Measurements from ENCODE around the gene CLIC6.
"Not testable (repeated sequence)": the region's sequence is repeated elsewhere in the genome, so short reads cannot be mapped to it uniquely, and the experiment has no call there.

CLIC6 gene

DNA sequence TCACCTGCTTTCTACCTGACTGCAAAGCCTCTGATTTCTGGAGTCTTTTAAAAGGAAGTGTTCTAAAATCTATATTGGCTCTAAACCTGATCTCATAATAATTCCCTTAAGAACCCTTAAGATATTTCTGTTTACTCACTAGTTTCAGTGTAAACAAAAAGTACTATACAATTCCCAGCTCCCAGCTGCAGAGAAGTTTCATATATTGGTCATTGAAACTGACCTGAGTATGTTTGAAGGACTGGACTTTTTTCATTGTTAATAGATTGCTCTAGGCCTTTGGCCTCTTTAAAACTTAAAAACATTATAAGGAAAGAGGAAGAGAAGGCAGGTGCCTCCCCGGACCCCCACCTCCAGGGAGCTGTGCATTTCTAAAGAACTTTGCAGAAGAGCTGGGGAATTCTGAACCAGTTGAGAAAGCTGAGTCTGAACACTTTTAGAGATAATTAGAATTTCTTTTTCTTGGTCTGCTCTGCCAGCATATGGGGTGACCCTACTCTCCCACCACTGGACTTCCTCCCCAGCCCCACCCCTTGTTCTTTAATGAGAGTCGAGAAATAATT lies 23.7 kb downstream of the CLIC6 start:
- DNase-seq (ENCODE audit: low spot score) = no peak

DNA sequence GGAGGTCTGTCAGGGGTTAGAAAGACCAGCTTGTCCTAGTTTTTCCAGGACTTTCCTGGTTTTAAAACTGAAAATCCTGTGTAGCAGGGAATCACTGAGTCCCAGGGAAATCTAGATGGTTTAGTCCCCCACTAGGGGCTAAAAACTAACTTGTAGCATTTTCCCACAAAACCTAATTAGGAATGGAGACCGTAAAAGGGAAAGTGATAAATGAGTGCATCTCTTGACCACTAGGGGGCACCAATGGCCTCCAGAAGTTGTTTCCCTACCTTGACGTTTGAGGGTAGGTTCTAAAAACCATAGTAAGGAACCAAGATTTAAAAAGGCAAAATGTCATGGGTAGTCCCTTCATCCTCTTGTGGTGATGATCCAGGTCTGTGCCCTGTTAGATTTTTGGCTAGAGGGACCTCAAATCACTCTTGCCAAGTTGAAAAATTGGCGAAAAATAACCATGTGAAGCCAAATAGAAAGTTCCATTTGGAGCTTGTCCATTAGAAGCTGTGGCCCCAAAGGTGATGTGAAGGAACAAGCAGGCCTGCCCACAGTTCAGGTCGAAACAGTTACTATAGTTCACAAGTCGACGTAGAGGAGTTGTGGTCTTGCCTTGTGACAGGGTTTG lies 24.5 kb downstream of the CLIC6 start:
- no peak for DNase-seq (ENCODE audit: low spot score)

DNA sequence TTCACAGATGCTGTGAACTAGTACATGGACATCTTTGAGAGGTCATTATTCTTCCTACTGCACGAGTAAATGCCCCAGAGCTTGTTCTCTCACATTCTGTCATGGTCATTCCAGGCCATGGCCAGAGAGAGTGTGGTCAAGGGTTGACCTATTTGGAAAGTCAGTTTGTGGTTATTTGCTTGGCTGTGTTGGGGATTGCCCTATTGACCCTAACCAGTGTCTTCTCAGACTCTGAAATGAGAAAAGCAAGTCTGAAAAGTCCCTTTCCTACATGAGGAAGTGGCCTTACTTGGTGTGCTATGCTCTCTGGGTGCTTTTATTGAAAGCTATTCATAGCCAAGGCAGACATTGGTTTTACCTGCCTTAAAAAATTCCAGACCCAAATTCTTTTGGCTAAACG lies 26.6 kb downstream of the CLIC6 start:
- DNase-seq (ENCODE audit: low spot score) = no peak

DNA sequence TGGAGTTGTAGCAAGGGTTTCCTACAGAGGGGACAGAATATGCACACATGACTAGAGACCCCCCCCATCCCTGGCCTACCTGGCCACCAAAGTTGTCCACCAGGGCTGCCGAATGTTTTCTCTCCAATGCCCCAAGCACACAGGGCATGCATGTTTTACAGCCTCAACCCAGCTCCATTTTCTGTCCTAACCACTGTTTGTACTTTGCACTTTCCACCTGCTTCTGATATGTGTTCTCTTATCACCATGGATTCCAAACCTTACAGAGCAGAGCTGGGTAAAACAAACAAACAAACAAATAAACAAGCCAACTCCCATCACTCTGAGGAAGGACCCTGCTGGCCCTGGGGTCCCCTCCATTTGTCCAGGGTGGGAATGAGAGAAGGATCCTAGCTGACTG lies 27.3 kb downstream of the CLIC6 start:
- DNase-seq (ENCODE audit: low spot score) = no peak

DNA sequence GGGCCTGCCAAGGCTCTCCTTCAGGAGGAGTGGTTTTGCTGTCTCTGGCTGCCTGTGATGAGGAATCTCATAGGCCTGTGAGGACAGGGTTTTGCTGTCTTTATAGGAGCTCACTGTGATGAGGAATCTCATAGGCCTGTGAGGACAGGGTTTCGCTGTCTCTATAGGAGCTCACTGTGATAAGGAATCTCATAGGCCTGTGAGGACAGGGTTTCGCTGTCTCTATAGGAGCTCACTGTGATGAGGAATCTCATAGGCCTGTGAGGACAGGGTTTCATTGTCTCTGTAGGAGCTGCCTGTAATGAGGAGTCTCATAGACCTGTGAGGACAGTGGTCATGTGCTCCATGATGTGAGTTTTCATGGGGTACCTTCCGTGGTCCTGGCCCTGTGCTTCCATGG lies 29.0 kb downstream of the CLIC6 start:
- DNase-seq (ENCODE audit: low spot score) = no peak

DNA sequence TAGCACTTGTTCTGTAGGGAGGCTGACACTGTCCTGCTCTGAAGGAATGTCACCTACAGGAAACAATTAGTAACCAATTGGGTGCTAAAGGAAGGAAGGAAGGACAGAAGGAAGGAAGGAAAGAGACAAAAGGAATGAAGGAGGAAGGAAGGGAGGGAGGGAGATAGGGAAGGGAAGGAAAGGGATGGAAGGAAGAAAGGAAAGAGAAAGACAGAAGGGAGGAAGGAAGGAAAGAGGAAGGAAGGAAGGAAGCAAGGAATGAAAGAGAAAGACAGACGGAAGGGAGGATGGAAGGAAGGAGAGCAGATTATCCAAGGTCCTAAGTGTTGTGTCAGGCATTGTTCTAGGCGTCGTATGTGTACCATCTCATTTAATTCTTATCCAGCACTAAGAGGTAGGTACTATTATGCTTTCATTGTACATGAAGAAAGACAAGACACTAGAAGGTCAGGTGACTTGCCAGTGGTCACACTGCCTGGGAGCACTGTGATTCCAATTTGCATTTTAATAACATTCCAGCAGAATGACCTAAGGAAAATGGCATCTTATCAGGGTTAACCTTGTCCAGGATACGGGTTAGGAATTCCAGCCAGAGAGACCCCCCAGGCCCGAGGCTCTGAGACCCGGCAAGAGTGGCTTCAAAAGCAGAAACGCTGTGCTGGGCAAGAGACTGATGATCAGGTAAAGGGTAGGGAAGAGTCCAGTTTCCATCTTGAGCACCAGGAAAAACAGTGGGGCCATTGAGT lies 29.6 kb downstream of the CLIC6 start:
- no peak for DNase-seq (ENCODE audit: low spot score)

DNA sequence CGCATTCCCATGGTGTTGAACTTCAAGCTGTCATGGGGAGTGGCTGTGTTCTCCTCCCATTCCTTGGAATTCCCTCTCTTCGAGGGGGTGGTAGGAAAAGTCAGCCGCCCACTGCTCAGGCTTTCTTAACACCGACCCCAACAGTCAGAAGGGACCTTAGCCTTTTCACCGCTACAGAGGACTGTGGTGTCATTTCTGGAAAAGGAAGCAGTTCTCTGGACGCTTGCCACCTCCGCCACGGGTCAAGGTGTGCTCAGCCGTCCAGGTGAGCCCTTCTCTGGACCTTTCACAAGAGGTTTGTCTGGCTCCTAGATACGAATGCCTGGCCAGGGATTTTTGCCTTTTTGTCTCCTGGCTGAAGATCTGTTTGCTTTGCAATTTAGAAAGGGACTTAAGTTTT lies 31.8 kb downstream of the CLIC6 start:
- DNase-seq (ENCODE audit: low spot score) = no peak

DNA sequence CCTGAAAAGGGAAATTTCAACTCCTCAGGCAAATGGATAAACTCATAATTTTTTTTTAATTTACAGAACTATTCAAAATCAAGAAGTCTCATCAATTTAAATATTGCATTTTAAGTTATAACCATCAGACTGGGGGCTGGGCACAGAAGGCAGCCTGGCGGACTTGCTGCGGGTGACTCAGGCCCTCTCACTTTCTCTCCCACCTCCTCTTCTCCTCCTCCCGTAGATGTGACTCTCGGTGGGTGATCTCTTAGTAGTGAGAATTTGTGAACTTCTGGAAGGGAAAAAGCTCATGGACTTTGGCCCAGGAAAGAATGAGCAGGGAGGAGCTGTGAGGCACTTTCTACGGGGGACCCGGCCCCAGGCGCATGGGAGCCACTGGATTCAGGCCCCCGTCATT lies 32.9 kb downstream of the CLIC6 start:
- no peak for DNase-seq (ENCODE audit: low spot score)

DNA sequence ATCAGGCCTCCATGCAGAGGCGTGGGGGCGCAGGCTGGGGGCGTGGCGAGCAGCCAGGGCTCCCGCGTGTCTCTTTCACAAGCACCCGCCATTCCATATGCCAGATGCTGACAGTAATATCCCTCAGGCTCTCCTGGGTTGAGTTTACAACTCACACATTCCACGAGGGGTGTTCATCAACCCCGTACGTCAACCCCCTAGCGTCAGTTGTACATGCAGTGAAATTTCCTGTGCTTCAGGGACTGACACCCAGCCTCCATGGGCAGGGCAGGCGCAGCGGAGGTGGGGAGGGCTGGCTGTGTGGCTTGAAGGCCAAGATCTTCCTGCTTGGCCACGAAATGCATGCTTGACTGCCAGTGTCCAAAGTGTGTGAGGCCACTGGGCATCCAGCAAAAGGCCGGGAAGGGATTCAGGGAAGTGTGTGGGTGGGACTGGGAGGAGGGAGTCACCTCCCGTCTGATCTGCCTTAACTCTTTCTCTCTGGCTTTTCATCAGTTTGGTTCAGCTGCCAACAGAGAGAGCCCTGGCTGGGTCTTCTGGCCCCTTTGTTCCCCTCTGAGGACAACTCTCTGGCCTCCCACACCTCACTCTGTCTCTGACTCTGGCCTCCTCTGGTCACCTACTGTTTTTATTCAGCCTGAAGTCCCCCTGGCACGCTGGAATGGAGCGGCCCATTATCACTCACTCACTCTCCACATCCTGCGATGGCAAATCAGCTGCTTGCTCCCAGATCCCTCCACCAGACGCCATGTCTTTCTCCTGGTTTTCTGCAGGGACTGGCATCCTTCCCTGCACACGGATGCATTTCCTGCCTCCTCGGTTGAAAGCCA lies 33.8 kb downstream of the CLIC6 start:
- DNase-seq (ENCODE audit: low spot score) = peak; percentile 57

DNA sequence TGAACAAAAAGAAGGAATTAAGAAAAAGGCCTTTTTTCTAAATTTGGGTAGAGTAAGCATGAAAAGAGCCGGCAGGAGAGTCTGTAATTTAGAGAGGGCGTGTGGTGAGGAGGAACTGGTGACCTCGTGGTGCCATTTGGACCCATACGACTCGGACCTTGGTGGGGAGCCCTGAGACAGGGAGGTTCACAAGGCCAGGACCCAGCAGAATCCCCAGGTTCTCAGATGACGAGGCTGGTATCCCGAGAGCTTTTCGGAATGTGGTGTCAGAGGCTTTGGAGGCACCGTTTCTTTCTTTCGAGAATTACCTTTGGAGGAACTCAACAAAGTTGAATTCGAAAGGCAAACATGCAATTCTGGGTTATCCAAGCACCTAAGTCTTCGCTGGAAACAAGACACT lies 34.8 kb downstream of the CLIC6 start:
- peak; percentile 55 for DNase-seq (ENCODE audit: low spot score)

DNA sequence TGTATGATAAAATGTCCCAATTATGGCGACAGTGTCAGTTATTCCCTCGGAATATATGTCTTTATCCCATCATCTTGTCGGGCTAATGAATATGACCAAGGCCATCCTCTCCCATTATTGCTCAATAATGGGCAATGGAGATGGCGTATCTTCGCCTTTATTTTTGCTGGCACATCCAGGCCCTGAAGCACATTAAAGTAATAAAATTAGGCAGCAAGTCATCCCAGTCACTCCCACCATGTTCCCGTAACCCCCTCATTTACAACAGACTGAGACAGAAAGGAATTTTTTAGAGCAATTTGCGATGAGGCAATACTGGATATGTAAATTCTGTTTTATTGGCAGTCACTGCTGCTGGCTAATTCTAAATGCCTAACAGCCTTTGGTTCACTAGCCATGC lies 35.3 kb downstream of the CLIC6 start:
- DNase-seq (ENCODE audit: low spot score) = peak; percentile 53

DNA sequence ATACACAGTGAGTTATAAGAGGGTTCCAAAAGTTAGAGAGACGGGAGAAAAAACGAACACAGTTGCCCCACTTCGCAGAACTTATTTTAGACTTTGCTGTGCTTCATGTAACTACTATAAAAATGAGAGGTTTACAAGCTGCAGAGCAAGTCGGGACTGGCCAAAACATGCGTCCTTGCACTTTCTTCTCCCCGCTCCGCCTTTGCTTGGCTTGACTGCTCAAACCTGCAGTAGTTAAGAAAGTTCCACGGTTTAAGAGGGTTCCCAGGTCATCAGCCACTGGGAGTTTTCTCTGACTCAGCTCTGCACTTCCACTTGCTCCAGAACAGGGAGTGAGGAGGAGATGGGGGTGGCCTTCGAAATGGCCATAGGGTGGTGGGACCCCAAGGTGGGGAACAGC lies 36.2 kb downstream of the CLIC6 start:
- peak; percentile 50 for DNase-seq (ENCODE audit: low spot score)

DNA sequence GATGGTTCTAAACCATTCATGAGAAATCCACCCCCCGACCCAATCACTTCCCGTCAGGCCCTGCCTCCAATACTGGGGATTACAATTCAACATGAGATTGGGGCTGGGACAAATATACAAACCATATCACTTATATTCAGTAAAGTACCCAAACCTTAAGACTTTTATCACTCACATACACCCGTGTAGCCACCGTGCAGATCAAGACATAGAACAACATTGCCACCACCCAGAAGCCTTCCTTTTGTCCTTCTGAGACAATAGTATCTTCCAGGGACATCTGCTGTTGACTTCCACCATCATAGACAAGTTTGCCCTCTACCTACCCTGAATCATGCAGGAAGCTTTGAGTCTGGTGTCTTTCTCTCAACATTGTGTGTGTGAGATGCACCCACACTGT lies 37.5 kb downstream of the CLIC6 start:
- DNase-seq (ENCODE audit: low spot score) = peak; percentile 42

DNA sequence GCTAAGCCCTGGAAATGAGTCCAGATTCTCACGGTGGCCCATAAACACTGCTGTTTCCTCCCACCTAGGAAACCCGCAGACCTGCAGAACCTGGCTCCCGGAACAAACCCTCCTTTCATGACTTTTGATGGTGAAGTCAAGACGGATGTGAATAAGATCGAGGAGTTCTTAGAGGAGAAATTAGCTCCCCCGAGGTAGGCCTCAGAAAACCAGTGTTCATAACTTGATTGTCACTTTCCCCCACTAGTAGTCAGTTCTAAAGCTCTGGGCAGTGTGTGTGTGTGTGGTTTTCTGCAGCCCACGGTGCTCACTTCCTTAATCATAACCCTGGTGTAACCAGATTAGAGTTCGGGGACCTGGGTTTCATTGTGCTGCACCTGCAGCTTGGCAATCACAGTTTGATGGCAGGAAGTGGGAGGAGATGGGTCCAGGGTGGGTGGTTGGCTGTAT lies 39.1 kb downstream of the CLIC6 start:
- no peak for DNase-seq (ENCODE audit: low spot score)

DNA sequence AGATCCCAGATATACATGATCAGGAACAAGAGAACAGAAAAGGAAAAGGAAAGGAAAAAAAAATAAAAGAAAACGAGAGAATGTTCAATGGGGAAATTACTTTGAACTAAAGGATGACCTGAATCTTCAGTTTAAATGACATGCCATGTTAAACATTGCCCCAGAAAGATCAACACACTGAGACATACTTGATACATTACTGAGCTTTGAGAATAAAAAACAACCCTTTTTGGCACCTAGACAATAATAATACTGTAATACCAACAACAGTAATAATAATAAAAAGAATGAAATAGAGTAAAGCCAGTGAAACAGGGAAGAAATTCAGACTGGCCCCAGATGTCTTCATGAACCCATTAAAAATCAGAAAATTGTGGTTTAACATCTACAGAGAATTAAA lies 44.8 kb downstream of the CLIC6 start:
- DNase-seq (ENCODE audit: low spot score) = no peak

DNA sequence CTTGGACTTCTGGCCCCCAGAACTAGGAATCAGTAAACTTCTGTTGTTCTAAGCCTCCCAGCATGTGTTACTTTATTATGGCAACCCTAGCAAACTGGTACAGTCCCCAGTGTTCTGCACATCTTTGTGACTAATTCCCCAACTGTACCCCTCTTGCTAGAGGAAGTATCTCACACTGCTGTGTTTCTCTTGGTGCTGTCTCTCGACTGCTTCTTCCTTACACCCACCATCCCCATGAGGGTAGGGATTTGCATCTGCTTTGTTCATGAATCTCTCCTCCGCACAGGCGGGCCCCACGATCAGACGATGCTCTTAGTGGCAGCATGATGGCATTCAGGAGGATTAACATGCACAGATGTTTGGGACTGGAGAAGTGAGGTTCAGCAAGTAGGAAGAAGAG lies 46.7 kb downstream of the CLIC6 start:
- DNase-seq (ENCODE audit: low spot score) = no peak

DNA sequence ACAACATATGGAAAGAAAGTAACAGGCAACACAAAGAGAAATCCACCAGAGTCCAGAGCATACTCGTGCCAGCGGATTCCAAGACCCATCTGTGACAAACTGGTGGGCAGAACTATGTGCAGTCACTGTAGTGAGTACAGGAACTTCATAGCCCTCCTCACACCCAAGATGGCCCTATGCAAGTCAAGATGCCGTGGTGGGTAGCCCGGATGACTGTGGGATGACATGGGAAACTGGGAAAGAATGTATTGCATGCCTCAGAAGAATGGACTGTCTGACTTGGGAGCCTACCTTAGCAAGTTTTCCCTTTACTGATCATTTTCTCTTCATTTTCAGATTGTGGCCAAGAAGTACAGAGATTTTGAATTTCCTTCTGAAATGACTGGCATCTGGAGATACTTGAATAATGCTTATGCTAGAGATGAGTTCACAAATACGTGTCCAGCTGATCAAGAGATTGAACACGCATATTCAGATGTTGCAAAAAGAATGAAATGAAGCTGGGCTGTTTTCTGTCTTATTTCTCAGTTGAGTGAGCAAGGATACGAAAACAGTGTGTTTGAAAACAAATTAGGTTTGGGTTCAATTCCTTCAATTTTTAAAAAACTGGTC lies 47.3 kb downstream of the CLIC6 start:
- no peak for DNase-seq (ENCODE audit: low spot score)

DNA sequence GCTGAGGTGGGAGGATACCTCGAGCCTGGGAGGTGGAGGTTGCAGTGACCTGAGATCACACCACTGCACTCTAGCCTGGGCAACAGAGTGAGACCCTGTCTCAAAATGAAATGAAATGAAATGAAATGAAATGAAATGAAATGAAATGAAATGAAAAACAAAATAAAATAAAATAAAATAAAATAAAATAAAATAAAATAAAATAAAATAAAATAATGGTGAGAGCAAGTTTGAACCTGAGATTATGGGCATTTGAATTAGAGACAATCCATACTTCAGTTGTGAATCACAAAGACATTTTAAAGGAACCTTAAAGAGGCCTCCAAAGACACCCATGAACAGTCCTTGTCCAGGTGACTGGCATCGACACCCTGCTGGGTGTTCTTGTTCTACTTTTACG lies 49.7 kb downstream of the CLIC6 start:
- not testable (repeated sequence) for DNase-seq (ENCODE audit: low spot score)

DNA sequence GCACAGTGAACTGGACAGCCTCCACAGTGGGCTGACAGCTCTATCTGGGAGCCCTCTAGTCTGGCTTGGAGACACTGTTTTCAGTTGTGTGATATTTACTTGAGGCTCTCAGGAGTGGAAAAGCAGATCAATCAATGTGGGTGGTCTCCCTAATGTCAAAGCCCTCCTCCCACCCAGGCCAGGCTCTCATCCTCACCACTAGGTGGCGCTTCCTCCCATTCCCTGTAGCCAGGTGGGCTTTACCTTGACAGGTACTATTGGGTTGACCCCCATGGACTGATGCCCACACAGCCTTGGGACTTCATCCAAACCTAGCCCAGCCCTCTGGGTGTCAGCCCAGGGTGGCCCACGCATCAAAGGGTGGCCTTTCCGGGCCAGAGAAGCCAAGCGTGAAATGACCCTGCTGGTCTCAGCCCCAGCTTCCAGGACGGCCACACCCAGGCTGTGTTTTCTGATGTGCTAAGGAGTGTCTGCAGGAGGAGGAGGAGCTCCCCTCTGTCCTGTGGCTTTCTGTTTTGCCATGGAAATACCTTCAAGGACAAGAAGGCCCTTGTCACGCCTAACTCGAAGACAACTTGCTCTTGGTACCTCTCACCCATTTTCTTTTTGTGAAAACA lies 54.0 kb downstream of the CLIC6 start:
- DNase-seq (ENCODE audit: low spot score) = no peak

DNA sequence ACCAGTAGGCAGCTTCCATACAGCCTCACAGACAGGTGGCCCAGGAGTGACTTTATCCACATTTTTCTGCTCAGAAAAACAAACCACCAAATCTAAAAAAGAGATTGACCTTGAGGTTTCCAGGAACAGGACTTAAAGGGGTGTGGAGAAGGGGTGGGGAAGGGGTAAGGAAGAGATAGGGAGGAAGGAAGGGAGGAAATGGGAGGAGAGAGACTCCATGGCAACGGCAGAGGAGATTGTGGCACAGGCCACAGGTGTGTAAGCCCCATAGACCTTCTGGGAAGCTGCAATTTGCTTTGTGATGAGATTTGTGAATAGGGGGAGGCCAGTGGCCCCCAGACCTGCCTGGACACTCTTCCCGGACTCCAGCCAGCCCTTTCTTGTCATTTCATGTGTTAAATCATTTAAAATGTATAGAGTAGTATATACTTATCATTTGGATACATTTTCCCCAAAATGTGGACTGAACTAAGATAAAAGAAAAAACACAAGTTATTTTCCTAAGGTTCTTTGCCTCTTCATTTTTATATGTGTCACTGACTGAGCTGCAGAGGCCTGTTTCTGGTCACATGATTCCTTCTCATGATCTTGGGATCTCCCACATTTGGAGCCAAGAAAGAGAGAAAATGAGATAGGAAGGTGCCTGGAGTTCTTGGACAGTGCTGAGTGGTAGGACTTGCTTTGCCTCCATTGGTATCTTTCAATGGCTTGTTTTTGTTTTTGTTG lies 55.5 kb downstream of the CLIC6 start:
- no peak for DNase-seq (ENCODE audit: low spot score)

DNA sequence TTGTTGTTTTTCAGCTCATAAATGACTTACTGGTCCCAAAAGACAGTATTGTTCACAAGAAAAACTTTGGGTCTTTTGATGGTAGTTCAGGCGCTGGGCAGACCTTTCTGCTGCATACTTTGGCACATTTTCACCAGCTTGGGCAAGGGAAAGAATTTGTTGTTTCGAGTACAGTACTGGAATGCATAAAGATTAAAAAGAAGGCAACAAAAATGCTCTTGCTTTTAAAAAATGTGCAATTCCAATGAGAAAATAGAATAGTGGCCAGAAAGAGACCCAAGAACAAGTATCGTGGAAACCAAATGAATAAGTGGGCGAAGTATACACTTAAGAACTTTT lies 56.0 kb downstream of the CLIC6 start:
- DNase-seq (ENCODE audit: low spot score) = no peak

Data from left forelimb (tissue), 1 donor.